HEK293T (cell line): Measurements from ENCODE around the gene HNRNPH2.

Experiments used
- BHLHE40 ChIP-seq: fragments of 450-650 bp; IDR thresholded peaks from 2 replicates; pipeline ENCODE4 v1.6.1; 2016; ENCODE audit warnings: mild to moderate bottlenecking, moderate library complexity, borderline replicate concordance
- CTBP1 ChIP-seq: fragments of 450-650 bp; IDR thresholded peaks from 2 replicates; pipeline ENCODE4 v1.6.1; 2016; ENCODE audit warnings: borderline replicate concordance
- ELF4 ChIP-seq: fragments of 450-650 bp; IDR thresholded peaks from 2 replicates; pipeline ENCODE4 v1.6.1; 2017; ENCODE audit warnings: antibody characterized with exemption
- FOXA1 ChIP-seq: fragments of 450-650 bp; IDR thresholded peaks from 2 replicates; pipeline ENCODE4 v1.6.1; 2016; ENCODE audit warnings: mild to moderate bottlenecking
- FOXK2 ChIP-seq: fragments of 450-650 bp; IDR thresholded peaks from 2 replicates; pipeline ENCODE4 v1.6.1; 2016; ENCODE audit warnings: mild to moderate bottlenecking
- FOXM1 ChIP-seq: fragments of 450-650 bp; IDR thresholded peaks from 2 replicates; pipeline ENCODE4 v1.6.1; 2017; ENCODE audit warnings: mild to moderate bottlenecking, borderline replicate concordance
- HDGF ChIP-seq: fragments of 450-650 bp; IDR thresholded peaks from 2 replicates; pipeline ENCODE4 v1.6.1; 2017; ENCODE audit warnings: antibody characterized with exemption, borderline replicate concordance
- LEF1 ChIP-seq: fragments of 450-650 bp; IDR thresholded peaks from 2 replicates; pipeline ENCODE4 v1.6.1; 2017; ENCODE audit warnings: mild to moderate bottlenecking, borderline replicate concordance
- SP1 ChIP-seq: fragments of 450-650 bp; IDR thresholded peaks from 2 replicates; pipeline ENCODE4 v1.6.1; 2017
- SUZ12 ChIP-seq: fragments of 450-650 bp; IDR thresholded peaks from 2 replicates; pipeline ENCODE4 v1.6.1; 2016; ENCODE audit warnings: mild to moderate bottlenecking
- TARDBP ChIP-seq: fragments of 450-650 bp; IDR thresholded peaks from 2 replicates; pipeline ENCODE4 v1.6.1; 2016

- TF ChIP-seq FOXK2: no peak
- no peak for TF ChIP-seq FOXA1
- no peak for TF ChIP-seq SP1
- TF ChIP-seq TARDBP: no peak
- no peak for TF ChIP-seq BHLHE40
- no peak for TF ChIP-seq FOXM1
- no peak for TF ChIP-seq ELF4
- no peak for TF ChIP-seq SUZ12
- no peak for TF ChIP-seq LEF1
- no peak for TF ChIP-seq HDGF
- TF ChIP-seq CTBP1: no peak
Measured at GRCh38 chrX:101407167-101407747, 765 bp upstream of the HNRNPH2 start.
